ENCODE measurements around the gene FAM83E.

FAM83E gene

GRCh38 chr19:48596237-48596636 lies 18.6 kb downstream of the FAM83E start:
- Histone ChIP-seq H2AFZ (ENCODE audit: low read length) (no peak overlapping the region), H3K4me1 (ENCODE audit: insufficient read depth, low read length, poor library complexity, severe bottlenecking) (no peaks in the 10 kb centered on the region), H3K9me3 (ENCODE audit: insufficient read depth, low read depth, low read length) (no peaks in the 10 kb centered on the region), H3K27me3 (ENCODE audit: insufficient read depth, low read length, poor library complexity, severe bottlenecking) (no peaks in the 10 kb centered on the region), H3K36me3 (ENCODE audit: insufficient read depth, low read length) (no peaks in the 10 kb centered on the region), H3K9ac (ENCODE audit: low read depth, low read length, poor library complexity, severe bottlenecking) (no peak overlapping the region), H3K79me2 (ENCODE audit: insufficient read depth, low read length) (no peaks in the 10 kb centered on the region), H3F3A (ENCODE audit: low read depth) (no peaks in the 10 kb centered on the region), H4K20me1 (ENCODE audit: insufficient read depth, low read length, poor library complexity, severe bottlenecking) (no peaks in the 10 kb centered on the region), H3K9me2 (replicated peaks; ENCODE audit: low read depth, low read length) (no peaks in the 10 kb centered on the region), H3K4me2 (ENCODE audit: low read depth, low read length, poor library complexity, severe bottlenecking) (no peak overlapping the region), H3K4me3 (ENCODE audit: low read length, poor library complexity, severe bottlenecking) (no peak overlapping the region)
- TF ChIP-seq CTCF (conservative IDR thresholded peaks at IDR 0.05; ENCODE audit: low read length), result no peak
- no peak for TF ChIP-seq EZH2phosphoT487 (IDR thresholded peaks at IDR 0.05; ENCODE audit: borderline replicate concordance)

GRCh38 chr19:48595833-48596232 lies 19.0 kb downstream of the FAM83E start:
- H3K4me2 ChIP-seq (ENCODE audit: low read depth, low read length, poor library complexity, severe bottlenecking), result no peak overlapping the region
- TF ChIP-seq CTCF (conservative IDR thresholded peaks at IDR 0.05; ENCODE audit: low read length) (no peak), EZH2phosphoT487 (IDR thresholded peaks at IDR 0.05; ENCODE audit: borderline replicate concordance) (no peak)
- H3K36me3 ChIP-seq (ENCODE audit: insufficient read depth, low read length), result no peaks in the 10 kb centered on the region
- H3K9ac ChIP-seq (ENCODE audit: low read depth, low read length, poor library complexity, severe bottlenecking), result no peak overlapping the region
- no peaks in the 10 kb centered on the region for H3K27me3 ChIP-seq (ENCODE audit: insufficient read depth, low read length, poor library complexity, severe bottlenecking)
- no peaks in the 10 kb centered on the region for H4K20me1 ChIP-seq (ENCODE audit: insufficient read depth, low read length, poor library complexity, severe bottlenecking)
- no peak overlapping the region for H3K4me3 ChIP-seq (ENCODE audit: low read length, poor library complexity, severe bottlenecking)
- H3K4me1 ChIP-seq (ENCODE audit: insufficient read depth, low read length, poor library complexity, severe bottlenecking), result no peaks in the 10 kb centered on the region
- no peaks in the 10 kb centered on the region for H3K9me3 ChIP-seq (ENCODE audit: insufficient read depth, low read depth, low read length)
- no peaks in the 10 kb centered on the region for H3K9me2 ChIP-seq (replicated peaks; ENCODE audit: low read depth, low read length)
- no peak overlapping the region for H2AFZ ChIP-seq (ENCODE audit: low read length)
- no peaks in the 10 kb centered on the region for H3K79me2 ChIP-seq (ENCODE audit: insufficient read depth, low read length)
- no peaks in the 10 kb centered on the region for H3F3A ChIP-seq (ENCODE audit: low read depth)

- Histone ChIP-seq H3K9me3 (ENCODE audit: insufficient read depth, low read depth, low read length) (no peaks in the 10 kb centered on the region), H3K9ac (ENCODE audit: low read depth, low read length, poor library complexity, severe bottlenecking) (no peak overlapping the region), H3K4me3 (ENCODE audit: low read length, poor library complexity, severe bottlenecking) (no peak overlapping the region), H2AFZ (ENCODE audit: low read length) (no peak overlapping the region), H3K27me3 (ENCODE audit: insufficient read depth, low read length, poor library complexity, severe bottlenecking) (no peaks in the 10 kb centered on the region), H3K4me1 (ENCODE audit: insufficient read depth, low read length, poor library complexity, severe bottlenecking) (no peaks in the 10 kb centered on the region), H3K79me2 (ENCODE audit: insufficient read depth, low read length) (no peaks in the 10 kb centered on the region), H4K20me1 (ENCODE audit: insufficient read depth, low read length, poor library complexity, severe bottlenecking) (no peaks in the 10 kb centered on the region), H3F3A (ENCODE audit: low read depth) (no peaks in the 10 kb centered on the region), H3K36me3 (ENCODE audit: insufficient read depth, low read length) (no peaks in the 10 kb centered on the region), H3K4me2 (ENCODE audit: low read depth, low read length, poor library complexity, severe bottlenecking) (no peak overlapping the region), H3K9me2 (replicated peaks; ENCODE audit: low read depth, low read length) (no peaks in the 10 kb centered on the region)
- TF ChIP-seq EZH2phosphoT487 (IDR thresholded peaks at IDR 0.05; ENCODE audit: borderline replicate concordance) (no peak), CTCF (conservative IDR thresholded peaks at IDR 0.05; ENCODE audit: low read length) (no peak)
Measured at GRCh38 chr19:48595171-48595570, 19.7 kb downstream of the FAM83E start.
